ENCODE measurements around the gene MAEA.

DNA sequence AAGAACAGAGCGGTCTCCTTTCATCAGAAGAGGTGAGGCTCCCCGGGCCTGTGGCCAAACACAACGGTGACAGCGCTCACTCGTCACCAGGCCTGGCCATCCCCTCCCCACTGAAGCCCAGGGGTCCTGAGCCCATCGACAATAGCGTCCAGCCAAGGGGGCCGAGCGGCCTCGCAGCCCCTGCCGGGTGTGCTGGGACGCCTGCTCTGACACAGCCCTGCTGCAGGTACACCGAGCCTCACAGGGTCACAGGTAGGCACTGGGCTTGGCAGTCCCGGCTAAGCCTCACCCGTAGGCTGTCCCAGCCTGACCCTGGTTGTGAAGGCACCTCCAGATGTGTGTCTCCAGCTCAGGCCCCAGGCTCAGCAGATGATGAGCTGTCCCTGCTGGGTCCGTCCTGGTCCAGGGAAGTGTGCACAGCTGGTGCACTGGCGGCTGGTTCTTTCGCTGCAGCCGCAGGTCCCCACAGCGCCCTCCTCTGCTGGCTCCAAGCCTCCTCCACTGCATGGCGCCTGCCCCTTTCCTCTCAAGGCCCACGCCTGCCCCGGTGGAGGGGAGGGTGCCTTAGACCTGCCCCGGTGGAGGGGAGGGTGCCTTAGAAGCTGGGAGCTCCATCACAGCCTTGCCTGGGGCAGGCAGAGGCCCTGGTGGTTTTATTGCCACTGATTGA, 78.9 kb downstream of the MAEA start:
- no peak for TF ChIP-seq CTCF (IDR thresholded peaks at IDR 0.05)
- no peak for TF ChIP-seq POLR2AphosphoS5 (IDR thresholded peaks at IDR 0.05; ENCODE audit: insufficient read depth in 1 of 2, low read depth in 1 of 2)
- TF ChIP-seq POLR2A (IDR thresholded peaks at IDR 0.05), result no peak
